SK-MEL-5 (cell line): ENCODE data around the gene ANKRD18A. TPM values are rescaled to one million over a fixed set of nuclear protein-coding genes. Genes with fewer than 3 reads are reported as not detected.
"Not testable (repeated sequence)": the region's sequence is repeated elsewhere in the genome, so short reads cannot be mapped to it uniquely, and the experiment has no call there.

Source experiments
- DNase-seq: peaks from one replicate; pipeline ENCODE4 v3.0.0-alpha.2; 2016; ENCODE audit warnings: low read depth, low spot score
- in situ Hi-C: cut with HindIII; loops from 2 replicates; pipeline ENCODE4 v1.10.0; 2016; ENCODE audit warnings: low sequenced_read_pairs, high pct_unique_total_duplicates, low pct_unique_long_range_greater_than_20kb
- small RNA-seq, 2 experiments: library from RNA; depleted of rRNA; stranded (forward); fragments of <200 nt; gene quantifications; one replicate each; pipeline ENCODE3, GENCODE V24; 2014
- total RNA-seq: library from RNA; depleted of rRNA; stranded (reverse); fragments of >200 nt; shearing (Covaris generic); gene quantifications from 2 replicates; pipeline ENCODE4 v1.2.3, GENCODE V29; 2014; rRNA removed

Gene ANKRD18A
- total RNA-seq, 1 experiment from 2014 or later = not detected

DNA sequence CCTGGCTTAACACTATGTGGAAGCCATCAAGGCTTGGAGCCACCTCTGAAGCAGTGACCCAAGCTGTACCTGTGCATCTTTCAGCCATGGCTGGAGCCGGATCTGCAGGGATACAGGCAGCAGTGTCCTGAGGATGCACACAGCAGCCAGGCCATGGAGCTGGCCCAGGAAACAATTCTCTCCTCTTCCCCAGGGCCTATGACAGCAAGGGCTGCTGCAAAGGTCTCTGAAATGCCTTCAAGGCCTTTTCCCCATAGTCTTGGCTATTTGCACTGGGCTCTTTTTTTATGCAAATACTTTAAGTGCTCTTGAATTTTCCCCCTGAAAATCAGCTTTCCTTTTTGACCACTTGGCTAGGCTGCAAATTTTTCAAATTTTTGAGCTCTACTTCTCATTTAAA lies 56.5 kb downstream of the ANKRD18A start:
- DNase-seq, in situ Hi-C loops: not testable (repeated sequence)

DNA sequence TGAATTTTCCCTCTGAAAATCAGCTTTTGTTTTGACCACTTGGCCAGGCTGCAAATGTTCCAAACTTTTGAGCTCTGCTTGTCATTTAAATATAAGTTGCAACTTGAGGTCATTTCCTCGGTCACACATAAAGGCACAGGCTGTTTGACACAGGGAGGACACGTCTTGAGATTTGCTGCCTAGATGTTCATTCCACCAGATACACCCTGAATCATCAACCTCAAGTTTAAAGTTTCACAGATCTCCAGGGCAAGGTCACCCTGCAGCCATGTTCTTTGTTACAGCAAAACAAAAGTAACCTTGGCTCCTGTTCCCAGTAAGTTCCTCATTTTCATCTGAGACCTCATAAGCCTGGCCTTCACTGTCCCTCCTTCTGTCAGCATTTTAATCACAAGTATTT lies 59.3 kb downstream of the ANKRD18A start:
- in situ Hi-C loops, DNase-seq: not testable (repeated sequence)

DNA sequence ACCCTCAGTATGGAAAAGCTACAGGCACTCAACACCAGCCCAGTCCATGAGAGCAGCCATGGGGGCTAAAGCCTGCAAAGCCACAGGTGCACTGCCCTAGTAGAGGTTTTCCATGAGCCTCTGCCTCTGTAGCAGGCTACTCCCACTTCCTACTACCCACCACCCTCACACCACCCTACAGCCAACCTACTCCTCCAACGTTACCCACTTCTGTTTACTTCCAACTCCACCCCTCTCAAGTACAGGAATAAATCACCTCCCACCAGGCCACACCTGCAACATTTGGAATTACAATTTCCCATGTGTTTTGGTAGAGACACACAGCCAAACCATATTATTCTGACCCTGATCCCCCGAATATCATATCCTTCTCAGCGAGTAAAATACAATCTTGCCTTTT lies 61.2 kb downstream of the ANKRD18A start:
- DNase-seq, in situ Hi-C loops: not testable (repeated sequence)

DNA sequence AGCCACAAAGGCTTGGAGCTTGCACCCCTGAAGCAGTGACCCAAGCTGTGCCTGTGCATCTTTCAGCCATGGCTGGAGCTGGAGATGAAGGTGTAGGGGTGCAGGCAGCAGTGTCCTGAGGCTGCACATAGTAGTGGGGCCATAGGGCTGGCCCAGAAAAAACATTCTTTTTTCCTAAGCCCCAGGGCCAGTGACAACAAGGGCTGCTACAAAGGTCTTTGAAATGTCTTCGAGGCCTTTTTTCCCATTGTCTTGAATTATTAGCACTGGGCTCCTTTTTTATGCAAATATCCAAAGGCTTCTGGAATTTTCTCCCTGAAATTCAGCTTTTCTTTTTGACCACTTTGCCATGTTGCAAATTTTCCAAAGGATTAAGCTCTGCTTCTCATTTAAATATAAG lies 62.6 kb downstream of the ANKRD18A start:
- in situ Hi-C loops, DNase-seq: not testable (repeated sequence)

DNA sequence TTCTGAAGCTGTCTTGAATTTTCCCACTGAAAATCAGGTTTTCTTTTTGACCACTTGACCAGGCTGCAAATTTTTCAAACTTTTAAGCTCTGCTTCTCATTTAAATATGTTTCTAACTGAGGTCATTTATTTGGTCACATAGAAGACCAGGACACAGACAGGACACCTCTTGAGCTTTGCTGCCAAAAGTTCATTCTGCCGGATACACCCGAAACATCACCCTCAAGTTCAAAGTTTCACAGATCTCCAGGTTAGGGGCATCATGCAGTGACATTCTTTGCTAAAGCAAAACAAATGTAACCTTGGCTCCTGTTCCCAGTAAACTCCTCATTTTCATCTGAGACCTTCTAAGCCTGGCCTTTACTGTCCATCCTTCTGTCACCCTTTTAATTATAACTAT lies 65.4 kb downstream of the ANKRD18A start:
- in situ Hi-C loops, DNase-seq: not testable (repeated sequence)

DNA sequence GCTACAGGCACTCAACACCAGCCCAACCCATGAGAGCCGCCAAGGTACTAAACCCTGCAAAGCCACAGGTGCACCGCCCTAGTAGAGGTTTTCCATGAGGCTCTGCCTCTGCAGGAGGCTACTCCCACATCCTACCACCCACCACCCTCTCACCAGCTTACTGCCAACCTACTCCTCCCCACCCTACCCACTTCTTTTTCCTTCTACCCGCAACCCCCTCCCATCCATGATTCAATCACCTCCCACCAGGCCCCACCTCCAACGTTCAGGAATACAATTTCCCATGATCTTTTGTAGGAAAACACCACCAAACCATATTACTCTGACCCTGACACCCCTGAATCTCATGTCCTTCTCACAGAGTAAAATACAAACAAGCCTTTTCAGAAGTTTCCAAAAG lies 67.4 kb downstream of the ANKRD18A start:
- in situ Hi-C loops, DNase-seq: not testable (repeated sequence)

DNA sequence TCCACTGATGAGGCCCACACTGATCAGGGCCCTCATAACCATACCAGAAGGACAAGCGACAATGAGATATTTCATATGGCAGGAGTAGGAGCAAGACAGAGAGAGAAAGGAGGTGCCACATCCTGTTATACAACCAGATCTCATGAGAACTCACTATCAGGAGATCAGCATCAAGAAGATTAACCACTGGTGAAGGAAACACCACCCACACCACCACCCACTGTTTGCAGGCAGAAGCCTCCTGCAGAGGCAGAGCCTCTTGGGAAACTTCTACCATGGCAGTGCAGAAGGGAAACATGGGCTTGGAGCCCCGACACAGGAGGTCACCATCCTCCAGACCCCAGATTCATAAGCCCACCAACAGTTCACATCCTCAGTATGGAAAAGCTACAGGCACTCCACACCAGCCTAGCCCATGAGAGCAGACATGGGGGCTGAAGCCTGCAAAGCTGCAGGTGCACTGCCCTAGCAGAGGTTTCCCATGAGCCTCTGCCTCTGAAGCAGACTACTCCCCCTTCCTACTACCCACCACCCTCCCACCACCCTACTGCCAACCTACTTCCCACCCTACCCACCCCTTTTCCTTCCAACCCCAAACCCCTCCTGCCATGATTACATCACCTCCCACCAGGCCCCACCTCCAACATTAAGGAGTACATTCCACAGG lies 73.8 kb downstream of the ANKRD18A start:
- in situ Hi-C loops, DNase-seq: not testable (repeated sequence)

DNA sequence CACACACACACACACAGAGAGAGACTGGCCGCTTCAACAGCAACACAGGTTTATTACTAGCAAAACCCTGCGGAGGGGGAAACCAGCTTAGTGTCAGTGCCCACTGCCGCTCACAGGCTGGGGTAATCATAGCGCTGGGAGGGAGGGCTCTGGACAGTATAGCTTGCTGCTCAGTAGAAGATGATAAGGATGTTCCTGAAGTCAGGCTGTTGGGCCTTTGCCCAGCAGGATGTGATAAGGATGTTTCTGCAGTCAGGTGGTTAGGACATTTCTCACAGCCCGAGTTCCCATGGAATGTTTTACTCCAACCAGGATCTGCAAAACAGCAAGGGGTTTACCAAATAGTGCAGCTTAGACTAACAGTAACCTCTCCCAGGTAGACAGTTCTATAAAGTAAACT lies 79.9 kb downstream of the ANKRD18A start:
- in situ Hi-C loops, DNase-seq: not testable (repeated sequence)

DNA sequence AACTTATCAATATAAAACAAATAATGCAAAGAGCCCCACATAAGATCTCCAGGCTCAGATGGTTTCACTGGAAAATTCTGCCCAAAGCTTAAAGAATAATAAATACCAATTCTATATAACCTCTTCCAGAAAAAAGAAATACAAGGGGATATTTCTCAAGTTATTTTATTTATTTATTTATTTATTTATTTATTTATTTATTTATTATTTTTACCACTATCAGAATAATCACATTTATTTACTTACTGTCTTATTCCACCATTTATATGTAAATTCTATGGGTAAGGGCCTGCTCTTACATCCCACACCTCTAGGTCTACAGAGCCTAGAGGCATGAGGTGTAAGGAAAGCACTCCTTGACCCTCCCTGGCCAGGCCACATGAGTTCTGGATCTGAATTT lies 91.1 kb downstream of the ANKRD18A start:
- in situ Hi-C loops = no loop called here
- DNase-seq = no peak

DNA sequence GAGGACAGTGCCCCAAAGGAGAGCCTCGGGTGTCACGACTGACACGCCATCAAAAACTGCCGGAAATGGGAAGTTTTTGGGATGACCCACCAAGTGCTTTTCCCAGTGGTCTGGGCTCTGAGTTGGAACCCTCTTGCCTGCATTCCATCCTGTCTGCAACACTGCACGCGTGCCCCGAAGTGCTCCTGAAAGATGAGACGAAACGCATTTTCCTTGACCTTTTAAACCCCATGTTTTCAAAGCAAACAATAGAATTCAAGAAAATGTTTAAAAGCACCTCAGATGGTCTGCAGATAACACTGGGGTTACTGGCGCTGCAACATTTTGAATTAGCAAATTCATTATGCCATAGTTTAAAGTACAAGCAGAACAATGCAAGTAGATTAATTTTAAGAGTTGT lies 92.9 kb downstream of the ANKRD18A start:
- in situ Hi-C loops = no loop called here
- DNase-seq = no peak

DNA sequence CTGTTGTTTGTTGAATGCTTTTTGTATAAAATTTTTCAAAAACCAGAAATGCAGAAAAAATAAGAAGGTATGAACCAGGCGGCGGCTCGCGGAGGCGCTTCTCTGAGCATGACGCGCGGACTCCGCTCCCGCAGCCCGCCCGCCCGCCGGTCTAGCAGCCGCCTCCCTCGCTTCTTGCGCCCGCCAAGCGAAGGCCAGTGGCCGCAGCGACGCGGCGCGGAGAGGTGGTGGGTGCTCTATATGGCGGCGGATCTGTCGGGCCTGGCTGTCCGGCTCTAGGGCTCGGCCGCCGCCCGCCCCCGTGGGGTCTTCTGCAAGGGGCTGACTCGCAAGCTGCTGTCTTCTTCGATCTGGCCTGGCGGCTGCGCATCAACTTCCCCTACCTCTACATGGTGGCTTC lies 93.8 kb downstream of the ANKRD18A start:
- in situ Hi-C loops = no loop called here

DNA sequence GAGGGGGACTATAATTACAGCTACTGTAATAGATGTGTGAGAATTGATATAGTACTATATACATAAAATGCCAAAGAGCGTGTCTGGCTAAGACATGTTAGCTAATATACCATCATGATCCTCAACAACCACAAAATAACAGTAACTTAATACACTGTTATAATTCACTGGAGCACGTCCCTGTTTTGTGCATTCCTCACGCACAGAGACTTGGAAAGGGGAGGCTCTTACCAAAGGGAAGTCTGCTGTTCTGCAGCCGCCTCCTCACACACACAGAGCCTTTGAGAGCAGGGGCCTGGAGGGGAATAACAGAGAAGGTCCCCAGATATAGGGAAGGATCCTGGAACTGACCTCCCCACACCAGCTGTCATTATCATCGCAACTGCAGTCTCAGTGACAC lies 97.3 kb downstream of the ANKRD18A start:
- in situ Hi-C loops = no loop called here

More for the DNA sequence above, 93.8 kb downstream of the ANKRD18A start:
- no peak for DNase-seq

DNA sequence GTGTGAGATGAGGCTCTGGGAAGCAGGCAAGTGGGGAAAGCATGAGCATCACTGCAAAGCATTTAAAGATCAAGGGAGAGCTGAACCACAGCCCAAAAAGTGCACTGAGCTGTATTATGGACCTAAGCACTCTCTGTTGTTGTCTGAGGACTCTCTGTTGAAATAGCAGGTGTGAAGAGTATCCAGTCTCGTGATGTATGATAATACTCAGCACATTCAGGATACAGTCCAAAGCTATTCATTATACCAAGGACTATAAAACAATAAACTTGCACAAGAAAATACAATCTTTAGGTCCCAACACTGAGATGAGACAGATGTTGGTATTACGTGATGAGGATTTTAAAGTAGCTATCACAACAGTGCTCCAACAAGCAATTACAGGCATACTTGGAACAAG lies 98.6 kb downstream of the ANKRD18A start:
- DNase-seq = no peak
- in situ Hi-C loops = no loop called here

More for the DNA sequence above, 97.3 kb downstream of the ANKRD18A start:
- peak; percentile 2 for DNase-seq

Small RNA genes within 50 kb of the gene (small RNA-seq; reads per million reads assigned to genes)
- gene AL390726.1 (0 reads per million in 2 experiments), gene AL390726.2 (0 reads per million in 2 experiments), gene AL390726.3 (0 reads per million in 2 experiments), gene AL390726.4 (0 reads per million in 2 experiments), gene AL390726.5 (0 reads per million in 2 experiments)

Other genes with a start within 250 kb of the ANKRD18A start
- 48.6 and 50.2 TPM in 2 replicates for gene ALDH1B1, start 227.9 kb downstream of the ANKRD18A start, total RNA-seq
- 7.9 and 8.5 TPM in 2 replicates for gene IGFBPL1, start 196.1 kb downstream of the ANKRD18A start, total RNA-seq
- not detected in 2 replicates for gene FAM240B, start 99.5 kb upstream of the ANKRD18A start, total RNA-seq